H1 (cell line): ENCODE results near the gene FBXL5. TPM values are rescaled to one million over a fixed set of nuclear protein-coding genes. Genes with fewer than 3 reads are reported as not detected.

Experiments used
- BACH1 ChIP-seq: IDR thresholded peaks from 2 replicates; pipeline ENCODE4 v1.6.1; 2012; ENCODE audit warnings: low read length, improper control_type of control experiment
- BCL11A ChIP-seq, 2 experiments: IDR thresholded peaks; one replicate each; pipeline ENCODE4 v1.6.1; 2011; ENCODE audit warnings: low read depth in 2 of 2, low read length in 2 of 2, mild to moderate bottlenecking in 2 of 2
- CREB1 ChIP-seq: IDR thresholded peaks from 2 replicates; pipeline ENCODE4 v1.6.1; 2012; ENCODE audit warnings: inconsistent platforms
- EP300 ChIP-seq, 2 experiments: IDR thresholded peaks; 1 replicate in 1 of 2; 2 replicates in 1 of 2; pipeline ENCODE4 v1.6.1; 2011 to 2012; ENCODE audit warnings: low read depth in 2 of 2, low read length in 2 of 2, mild to moderate bottlenecking in 2 of 2, borderline replicate concordance in 1 of 2, inconsistent platforms in 1 of 2, moderate library complexity in 1 of 2
- KDM5A ChIP-seq: fragments of 200-600 bp; IDR thresholded peaks from 2 replicates; pipeline ENCODE4 v1.7.1; 2012; ENCODE audit warnings: mild to moderate bottlenecking, low read length, inconsistent platforms, mixed read lengths
- RBBP5 ChIP-seq: IDR thresholded peaks from 2 replicates; pipeline ENCODE4 v1.7.1; 2012; ENCODE audit warnings: low read depth, mild to moderate bottlenecking, inconsistent platforms, low read length, moderate library complexity, borderline replicate concordance
- TEAD4 ChIP-seq: IDR thresholded peaks from 2 replicates; pipeline ENCODE4 v1.6.1; 2012; ENCODE audit warnings: low read depth, low read length, inconsistent platforms, mixed read lengths
- polyA plus RNA-seq, 7 experiments: library from polyadenylated mRNA; depleted of rRNA in 3 of 7; stranded (reverse) in 5 of 7; unstranded in 2 of 7; fragments of >200 nt in 5 of 7; fragments of 200-250 nt in 2 of 7; gene quantifications; 1 replicate in 5 of 7; 2 replicates in 1 of 7; 4 replicates in 1 of 7; pipeline versions ENCODE4 v1.2.1 to v1.2.3, GENCODE V29; 2011 to 2013; ENCODE audit warnings: missing spikeins in 2 of 7, mixed read lengths in 2 of 7
- total RNA-seq: library from RNA; stranded (reverse); fragmentation: NEBNext Ultra II Directional; extraction: Animal tissue kit (Norgen Biotek cat#: 25700); gene quantifications from 2 replicates; pipeline ENCODE4 v1.2.1, GENCODE V29; 2021

The FBXL5 gene
- total and polyA plus RNA-seq, 2 of the 8 experiments (the other 6 are each of a cell fraction or from before 2014, with no cell fraction given) = 34.6 to 62.7 TPM

- TF ChIP-seq EP300 (IDR thresholded peaks at IDR 0.05; ENCODE audit: borderline replicate concordance in 1 of 2, low read depth in 2 of 2, low read length in 2 of 2) (no peak), TEAD4 (no peak), RBBP5 (no peak), BACH1 (no peak), CREB1 (no peak), BCL11A (IDR thresholded peaks at IDR 0.05; ENCODE audit: low read depth in 2 of 2, low read length in 2 of 2) (no peak), KDM5A (no peak)
These were observed 3.5 kb downstream of the FBXL5 start (continued) for GRCh38 chr4:15651676-15652075.
